ENCODE results near the gene ITPKC.
"Not testable (repeated sequence)": the region's sequence is repeated elsewhere in the genome, so short reads cannot be mapped to it uniquely, and the experiment has no call there.

ITPKC gene

DNA sequence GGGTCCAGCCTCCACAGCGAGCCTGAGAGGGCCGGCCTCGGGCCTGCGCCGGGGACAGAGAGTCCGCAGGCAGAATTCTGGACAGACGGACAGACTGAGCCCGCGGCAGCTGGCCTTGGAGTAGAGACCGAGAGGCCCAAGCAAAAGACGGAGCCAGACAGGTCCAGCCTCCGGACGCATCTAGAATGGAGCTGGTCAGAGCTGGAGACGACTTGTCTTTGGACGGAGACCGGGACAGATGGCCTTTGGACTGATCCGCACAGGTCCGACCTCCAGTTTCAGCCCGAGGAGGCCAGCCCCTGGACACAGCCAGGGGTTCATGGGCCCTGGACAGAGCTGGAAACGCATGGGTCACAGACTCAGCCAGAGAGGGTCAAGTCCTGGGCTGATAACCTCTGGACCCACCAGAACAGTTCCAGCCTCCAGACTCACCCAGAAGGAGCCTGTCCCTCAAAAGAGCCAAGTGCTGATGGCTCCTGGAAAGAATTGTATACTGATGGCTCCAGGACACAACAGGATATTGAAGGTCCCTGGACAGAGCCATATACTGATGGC lies 490 bp downstream of the ITPKC start:
- no peak for DNase-seq (ENCODE audit: low spot score)

DNA sequence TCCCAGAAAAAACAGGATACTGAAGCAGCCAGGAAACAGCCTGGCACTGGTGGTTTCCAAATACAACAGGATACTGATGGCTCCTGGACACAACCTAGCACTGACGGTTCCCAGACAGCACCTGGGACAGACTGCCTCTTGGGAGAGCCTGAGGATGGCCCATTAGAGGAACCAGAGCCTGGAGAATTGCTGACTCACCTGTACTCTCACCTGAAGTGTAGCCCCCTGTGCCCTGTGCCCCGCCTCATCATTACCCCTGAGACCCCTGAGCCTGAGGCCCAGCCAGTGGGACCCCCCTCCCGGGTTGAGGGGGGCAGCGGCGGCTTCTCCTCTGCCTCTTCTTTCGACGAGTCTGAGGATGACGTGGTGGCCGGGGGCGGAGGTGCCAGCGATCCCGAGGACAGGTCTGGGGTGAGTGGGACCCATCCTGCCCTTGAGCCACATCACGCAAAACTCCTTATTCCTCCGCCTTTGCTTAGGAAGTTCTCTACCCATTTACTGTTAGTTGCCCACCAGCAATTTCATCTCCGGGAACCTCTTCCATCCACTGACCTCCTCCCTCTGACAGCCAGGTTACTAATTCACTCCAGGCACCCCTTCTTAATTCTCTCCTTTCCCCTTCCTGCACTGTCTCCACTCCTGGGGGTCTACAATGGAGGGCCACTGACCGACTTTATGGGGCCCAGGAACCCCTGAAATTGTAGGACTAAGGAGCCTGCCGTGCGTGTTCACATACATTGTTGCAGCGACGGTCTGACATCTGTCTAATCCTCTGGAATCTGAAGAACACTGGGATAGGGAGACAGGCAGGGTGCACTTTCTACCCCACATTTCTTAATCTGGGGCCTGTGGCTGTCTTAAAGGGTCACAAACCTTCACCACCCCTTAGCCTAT lies 1.2 kb downstream of the ITPKC start:
- DNase-seq (ENCODE audit: low spot score): no peak

DNA sequence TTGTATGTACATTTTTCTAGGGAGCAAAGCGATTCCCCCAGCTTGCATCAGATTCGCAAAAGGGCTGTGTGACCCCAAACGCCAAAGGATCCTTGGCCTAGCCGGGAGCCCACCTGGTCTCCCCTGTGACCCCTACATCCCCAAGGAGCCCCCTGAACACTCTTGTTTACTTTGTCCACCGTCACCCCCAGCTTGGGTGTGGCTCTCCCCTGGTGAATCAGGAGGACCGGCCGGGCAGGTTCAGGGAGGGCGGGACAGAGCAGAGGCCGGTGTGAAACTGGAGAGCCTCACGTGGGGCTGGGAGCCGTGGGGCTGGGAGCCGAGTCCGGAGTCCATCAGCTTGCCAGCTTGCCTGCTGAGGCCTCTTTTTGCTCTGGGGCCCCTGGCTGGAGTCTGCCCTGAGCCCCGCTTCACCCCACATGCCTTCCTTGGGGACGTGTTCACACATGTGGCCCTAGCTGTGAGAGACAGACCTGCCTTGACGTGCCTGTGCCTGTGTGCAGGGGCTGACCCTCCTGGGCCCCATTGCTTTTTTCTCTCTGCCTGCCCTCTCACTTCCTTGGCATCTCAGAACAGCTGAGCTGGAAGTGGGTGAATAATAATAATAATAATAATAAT lies 2.0 kb downstream of the ITPKC start:
- no peak for DNase-seq (ENCODE audit: low spot score)

DNA sequence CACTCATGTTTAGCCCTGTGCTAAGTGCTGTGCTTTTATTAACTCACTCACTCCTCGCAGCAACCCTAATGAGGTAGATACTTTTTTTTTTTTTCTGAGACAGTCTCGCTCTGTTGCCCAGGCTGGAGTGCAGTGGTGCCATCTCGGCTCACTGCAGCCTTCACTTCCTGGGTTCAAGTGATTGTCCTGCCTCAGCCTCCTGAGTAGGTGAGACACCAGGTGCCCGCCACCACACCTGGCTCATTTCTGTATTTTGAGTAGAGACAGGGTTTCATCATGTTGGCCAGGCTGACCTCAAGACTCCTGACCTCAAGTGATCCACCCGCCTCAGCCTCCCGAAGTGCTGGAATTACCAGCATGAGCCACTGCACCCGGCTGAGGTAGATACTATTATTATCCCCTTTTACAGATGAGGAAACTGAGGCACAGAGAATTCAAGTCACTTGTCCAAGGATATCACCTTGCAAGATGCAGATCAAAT lies 2.5 kb downstream of the ITPKC start:
- no peak for DNase-seq (ENCODE audit: low spot score)

DNA sequence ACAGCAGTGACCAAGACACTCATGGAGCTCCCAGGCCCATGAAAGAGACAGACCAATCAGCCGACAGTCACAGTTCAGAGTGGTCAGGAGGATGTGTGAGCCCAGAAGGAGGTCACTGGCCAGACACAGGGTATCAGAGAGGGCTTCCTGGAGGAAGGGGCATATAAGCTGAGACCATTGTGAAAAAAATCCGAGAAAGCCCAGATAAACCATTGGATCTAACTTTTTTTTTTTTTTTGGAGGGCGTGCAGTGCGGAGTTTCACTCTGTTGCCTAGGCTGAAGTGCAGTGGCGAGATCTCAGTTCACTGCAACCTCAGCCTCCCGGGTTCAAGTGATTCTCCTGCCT lies 4.2 kb downstream of the ITPKC start:
- no peak for DNase-seq (ENCODE audit: low spot score)

DNA sequence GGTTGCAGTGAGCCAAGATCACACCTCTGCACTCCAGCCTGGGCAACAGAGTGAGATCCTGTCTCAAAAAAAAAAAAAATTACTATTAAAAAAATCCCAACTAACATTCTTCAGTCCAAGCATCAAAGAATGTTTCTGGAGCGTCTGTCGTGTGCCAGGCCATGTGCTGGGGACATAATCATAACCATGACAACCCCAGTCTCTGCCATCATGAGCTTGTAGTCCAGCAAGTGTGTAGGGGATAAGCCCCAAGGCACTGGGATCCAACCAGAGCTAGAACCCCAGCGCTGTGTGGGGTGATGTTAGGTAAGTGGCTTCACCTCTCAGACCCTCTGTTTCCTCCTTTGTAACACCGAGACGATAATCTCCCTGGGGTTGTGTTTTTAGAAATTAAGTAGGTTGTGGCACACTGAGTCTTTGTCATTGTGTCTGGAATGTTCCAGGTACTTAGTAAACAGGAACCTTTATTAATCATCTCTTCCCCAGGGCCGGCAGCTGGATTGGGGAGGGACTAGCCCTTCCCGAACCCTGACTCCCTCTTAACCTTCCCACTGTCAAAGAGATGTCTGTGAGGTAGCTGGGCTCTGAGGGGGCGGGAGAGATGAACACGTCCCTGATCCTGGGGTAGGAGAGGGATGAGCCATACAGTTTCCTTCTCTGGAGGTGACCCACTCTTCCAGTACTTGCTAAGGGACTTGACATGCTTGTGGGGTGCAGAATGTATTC lies 5.2 kb downstream of the ITPKC start:
- DNase-seq (ENCODE audit: low spot score): no peak

DNA sequence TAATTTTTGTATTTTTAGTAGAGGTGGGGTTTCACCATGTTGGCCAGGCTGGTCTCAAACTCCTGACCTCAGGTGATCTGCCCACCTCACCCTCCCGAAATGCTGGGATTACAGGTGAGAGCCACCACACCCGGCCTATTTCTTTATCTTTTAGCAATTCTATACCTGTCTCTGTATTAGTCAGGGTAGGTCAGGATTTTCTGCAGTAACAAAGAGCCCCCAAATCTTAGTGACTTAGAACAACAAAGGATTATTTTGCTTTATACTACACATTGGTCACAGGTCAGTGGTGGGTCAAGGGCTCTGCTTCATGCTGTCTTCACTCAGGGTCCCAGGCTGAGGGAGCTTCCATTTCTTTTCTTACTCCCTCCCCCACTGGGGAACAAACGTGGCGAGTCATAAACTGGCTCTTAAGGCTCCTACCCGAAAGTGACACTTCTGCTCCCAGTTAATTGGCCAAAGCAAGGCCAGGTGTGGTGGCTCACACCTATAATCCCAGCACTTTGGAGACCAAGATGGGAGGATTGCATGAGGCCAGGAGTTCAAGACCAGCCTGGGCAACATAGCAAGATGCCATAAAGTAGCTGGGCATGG lies 6.8 kb downstream of the ITPKC start:
- DNase-seq (ENCODE audit: low spot score): no peak

DNA sequence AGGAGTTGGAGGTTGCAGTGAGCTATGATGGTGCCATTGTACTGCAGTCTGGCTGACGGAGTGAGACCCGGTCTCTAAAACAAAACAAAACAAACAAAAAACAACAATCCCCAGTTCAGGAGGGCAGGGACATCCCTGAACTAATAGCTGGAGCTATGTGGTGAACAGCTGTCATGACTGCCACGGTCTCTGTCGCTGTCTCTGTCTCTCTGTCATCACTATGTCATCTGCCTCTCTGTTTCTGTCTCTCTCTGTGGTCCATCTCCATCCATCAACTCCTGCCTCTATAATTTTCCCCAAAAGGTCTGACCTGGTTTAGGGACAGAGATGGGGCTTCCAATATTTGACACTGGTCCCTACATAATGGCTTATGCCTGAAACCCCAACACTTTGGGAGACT lies 7.4 kb downstream of the ITPKC start:
- no peak for DNase-seq (ENCODE audit: low spot score)

DNA sequence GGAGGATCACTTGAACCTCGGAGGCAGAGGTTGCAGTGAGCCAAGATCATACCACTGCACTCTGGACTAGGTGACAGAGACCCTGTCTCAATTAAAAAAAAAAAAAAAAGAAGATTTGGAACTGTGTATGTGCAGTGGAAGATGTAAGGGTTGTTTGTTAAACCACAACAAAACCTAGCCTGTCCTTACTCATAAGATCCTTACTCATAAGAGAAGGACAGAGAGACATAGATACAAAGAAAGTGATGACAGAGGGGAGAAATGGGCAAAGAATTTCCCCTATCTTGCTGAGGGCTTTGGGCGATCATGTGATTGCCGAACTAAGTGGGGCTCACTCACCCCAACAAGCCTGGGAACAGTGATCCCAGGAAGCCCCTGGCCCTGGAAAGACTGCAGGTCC lies 7.9 kb downstream of the ITPKC start:
- DNase-seq (ENCODE audit: low spot score): no peak

DNA sequence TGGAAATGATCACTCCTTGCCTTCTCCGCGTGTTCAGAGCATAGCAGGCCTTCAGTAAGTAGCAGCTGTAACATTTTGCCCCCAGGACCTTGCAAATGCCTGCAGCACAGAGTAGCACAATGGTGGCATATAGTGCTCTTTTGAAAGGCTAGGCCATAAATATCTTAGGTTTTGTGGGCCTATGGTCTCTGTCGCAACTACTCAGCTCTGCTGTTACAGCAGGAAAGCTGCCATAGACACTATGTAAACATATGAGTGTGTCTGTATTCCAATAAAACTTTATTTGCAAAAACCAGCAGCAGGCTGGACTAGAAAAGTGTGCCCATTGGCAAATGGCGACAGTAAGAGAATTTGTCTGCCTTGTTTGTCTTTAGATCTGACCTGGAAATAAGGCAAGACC lies 9.4 kb downstream of the ITPKC start:
- DNase-seq (ENCODE audit: low spot score): no peak

DNA sequence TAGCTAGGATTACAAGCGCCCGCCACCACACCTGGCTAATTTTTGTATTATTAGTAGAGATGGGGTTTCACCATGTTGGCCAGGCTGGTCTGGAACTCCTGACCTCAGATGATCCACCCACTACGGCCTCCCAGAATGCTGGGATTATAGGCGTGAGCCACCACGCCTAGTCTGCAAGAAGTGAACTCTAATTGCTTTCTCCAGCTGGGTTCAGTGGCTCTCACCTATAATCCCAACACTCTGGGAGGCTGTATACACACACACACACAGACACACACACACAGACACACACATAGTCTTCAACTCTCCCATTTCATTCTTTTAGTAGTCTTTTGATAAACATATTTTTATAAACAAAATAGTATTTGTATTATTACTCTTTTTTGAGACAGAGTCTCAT lies 13.2 kb downstream of the ITPKC start:
- not testable (repeated sequence) for DNase-seq (ENCODE audit: low spot score)

DNA sequence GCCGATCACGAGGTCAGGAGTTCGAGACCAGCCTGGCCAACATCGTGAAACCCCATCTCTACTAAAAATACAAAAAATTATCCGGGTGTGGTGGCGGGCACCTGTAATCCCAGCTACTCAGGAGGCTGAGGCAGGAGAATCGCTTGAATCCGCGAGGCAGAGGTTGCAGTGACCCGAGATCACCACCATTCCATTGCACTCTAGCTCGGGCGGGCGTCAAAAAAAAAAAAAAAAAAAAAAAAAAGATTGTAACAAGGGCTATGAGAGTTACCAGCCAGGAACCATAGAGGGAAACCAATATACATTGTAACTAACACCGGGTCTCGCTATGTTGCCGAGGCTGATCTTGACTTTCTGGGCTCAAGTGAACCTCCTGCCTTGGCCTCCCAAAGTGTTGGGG lies 15.4 kb downstream of the ITPKC start:
- DNase-seq (ENCODE audit: low spot score): not testable (repeated sequence)

DNA sequence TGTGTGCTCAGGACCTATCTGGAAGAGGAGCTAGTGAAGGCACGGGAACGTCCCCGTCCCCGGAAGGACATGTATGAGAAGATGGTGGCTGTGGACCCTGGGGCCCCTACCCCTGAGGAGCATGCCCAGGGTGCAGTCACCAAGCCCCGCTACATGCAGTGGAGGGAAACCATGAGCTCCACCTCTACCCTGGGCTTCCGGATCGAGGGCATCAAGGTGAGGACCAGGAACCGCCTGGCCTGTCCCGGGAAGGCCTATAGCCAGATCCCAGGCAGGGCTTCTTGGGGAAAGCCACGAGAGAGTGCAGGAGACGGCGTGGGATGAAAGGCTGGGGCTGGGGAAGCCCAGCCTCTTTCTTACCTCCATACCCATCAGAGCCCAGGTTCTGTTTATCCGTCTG lies 16.2 kb downstream of the ITPKC start:
- no peak for DNase-seq (ENCODE audit: low spot score)

DNA sequence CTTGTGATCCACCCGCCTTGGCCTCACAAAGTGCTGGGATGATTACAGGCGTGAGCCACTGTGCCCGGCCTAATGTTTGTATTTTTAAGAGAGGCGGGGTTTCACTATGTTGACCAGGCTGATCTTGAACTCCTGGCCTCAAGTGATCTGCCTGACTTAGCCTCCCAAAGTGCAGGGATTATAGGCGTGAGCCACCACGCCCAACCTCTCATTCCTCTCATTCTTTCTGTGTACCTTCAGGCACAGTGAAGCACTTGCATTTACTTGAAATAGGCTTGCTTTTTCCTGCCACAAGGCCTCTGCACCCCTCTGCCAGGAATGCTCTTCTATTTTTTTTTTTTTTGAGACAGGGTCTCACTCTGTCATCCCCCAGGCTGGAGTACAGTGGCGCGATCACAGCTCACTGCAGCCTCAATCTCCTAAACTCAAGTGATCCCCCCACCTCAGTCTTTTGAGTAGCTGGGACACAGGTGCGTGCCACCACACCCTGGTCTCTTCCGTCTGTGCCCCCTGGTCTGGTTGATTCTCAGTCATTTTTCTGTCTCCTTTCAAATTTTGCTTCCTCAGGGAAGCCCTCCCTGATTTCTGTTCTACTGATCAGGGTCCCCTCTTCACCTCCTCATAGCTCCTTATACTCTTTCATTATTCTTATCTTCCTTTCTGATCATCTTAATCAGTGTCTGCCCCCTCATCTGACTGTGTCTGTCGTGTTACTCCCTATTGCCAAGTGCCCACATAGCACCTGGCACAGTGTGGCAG lies 18.3 kb downstream of the ITPKC start:
- no peak for DNase-seq (ENCODE audit: low spot score)

DNA sequence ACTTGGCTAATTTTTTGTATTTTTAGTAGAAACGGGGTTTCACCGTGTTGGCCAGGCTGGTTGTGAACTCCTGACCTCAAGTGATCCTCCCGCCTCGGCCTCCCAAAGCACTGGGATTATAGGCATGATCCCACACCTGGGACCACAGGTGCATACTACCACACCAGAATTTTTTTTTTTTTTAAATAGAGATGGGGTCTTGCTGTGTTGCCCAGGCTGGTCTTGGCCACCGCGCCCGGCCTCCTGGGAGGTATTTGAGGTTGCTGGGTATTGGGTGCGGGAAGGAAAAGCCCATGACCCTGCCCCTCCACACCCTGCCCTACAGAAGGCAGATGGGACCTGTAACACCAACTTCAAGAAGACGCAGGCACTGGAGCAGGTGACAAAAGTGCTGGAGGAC lies 19.7 kb downstream of the ITPKC start:
- DNase-seq (ENCODE audit: low spot score): no peak

DNA sequence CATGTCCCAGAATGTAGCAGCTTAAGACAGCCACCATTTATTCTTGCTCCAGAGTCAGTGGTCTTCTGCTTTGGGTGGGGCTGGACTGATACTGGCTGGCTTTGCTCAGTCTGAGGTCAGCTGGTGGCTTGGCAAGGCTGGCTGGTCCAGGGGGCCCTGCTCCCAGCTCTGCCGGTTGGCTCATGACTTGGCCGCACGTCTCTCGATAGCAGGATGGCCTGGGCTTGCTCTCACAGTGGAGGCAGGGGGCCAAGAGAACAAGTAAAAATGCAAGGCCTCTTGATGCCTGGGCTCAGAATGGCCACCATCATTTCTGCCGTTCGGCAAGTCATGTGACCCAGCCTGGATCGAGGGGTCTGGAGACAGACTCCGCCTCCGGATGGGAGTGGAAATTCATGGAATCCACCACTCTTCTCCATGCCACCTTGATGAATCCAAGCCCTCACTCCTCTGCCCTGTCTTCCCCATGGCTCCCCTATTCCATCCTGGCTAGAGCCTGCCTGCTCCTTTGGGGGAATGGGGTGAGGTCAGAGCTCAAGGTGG lies 20.3 kb downstream of the ITPKC start:
- no peak for DNase-seq (ENCODE audit: low spot score)

DNA sequence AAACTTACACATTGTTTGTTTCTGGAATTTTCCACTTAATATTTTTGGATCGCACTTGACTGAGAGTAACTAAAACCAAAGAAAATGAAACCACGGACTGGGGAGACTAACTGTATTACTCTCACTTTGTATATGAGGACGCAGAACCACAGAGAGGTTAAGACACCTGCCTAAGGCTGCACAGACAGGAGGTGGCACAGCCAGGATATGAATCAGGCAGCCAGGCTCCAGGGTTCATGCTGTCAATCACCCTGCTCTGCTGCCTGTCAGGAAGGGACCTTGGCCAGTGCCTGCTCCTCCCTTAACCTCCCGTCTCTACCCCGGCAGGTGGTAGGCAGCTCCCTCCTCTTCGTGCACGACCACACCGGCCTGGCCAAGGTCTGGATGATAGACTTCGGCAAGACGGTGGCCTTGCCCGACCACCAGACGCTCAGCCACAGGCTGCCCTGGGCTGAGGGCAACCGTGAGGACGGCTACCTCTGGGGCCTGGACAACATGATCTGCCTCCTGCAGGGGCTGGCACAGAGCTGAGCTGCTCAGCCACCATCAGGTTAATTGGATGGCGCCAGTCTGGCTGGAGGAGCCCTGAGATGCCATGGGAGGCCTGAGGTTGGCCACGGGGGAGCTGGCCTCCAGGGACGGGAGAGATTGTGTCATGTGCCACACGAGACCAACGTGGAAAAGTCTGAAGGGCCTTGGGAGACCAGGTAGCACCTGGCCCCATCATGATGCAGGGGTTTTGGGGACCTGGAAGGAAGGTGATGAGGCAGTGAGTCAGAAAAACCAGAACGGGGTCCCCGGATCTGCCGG lies 22.3 kb downstream of the ITPKC start:
- DNase-seq (ENCODE audit: low spot score): no peak

DNA sequence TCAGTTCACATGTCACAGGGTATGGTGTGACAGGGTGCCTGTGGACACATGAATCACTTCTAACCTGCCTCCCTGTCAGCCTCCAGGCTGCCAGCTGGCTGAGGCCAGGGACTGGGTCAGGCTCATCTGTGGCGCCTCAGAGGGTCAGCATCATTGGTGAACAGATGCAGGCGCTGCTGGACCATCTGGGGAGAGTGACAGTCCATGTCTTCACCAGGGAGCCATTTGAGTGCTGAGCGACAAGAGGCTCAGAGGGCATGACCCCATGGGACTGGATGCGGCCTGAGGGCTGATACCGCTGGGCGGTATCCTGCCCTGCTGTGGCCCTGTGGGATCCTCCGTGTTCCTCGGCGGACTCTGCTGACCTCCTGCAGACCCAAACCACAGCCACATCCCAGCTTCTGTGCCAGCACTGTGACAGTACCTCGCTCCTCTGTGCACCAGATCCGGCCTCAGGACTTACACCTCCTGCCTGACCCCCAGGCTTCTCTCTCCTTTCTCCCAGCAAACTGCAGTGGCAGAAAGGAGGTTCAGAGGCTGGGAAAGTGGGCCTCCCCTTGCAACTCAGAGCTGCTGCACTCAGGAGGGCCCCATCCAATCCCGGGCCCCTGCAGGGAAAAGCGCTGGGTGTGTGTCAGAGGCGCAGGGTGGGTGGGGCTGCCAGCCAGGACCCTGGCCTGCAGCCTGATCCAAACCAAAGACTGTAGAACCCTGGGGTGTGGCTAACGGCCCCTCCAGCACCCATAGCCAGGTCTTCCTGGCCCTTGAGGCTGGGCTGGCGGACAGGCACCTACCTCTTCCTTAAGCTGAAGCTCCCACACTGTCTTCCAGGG lies 23.2 kb downstream of the ITPKC start:
- no peak for DNase-seq (ENCODE audit: low spot score)

DNA sequence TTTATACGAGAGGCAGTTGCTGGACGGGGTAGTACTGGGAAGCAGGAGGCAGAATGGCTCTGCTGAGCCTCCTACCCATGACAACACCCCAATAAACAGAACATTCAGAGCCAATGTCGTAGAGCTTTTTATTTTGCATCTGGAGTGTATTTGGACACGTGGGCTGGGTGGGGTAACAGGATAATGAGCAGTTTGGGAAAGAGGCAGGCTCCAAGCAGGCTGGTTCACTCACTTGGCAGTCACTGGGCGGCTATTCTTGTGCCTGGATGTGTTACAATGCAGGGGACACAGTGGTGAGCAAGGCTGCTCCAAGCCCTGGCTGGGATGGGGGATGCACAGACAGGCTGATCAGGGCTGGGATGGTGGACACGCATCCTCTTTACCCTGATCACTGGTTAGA lies 23.8 kb downstream of the ITPKC start:
- no peak for DNase-seq (ENCODE audit: low spot score)

Data from CD4-positive, alpha-beta T cell treated with Interleukin-15 for 4 hours (primary cell).